ENCODE measurements around the gene CACNG4. TPM values are rescaled to one million over a fixed set of nuclear protein-coding genes. Genes with fewer than 3 reads are reported as not detected.
"Not testable (repeated sequence)": the region's sequence is repeated elsewhere in the genome, so short reads cannot be mapped to it uniquely, and the experiment has no call there.

Gene CACNG4
- total RNA-seq, 1 donor from 2014 or later: 0.34 TPM

GRCh38 chr17:67035131-67036083 is 70.9 kb downstream of the CACNG4 start:
- Mint-ChIP-seq H3K4me1 (no peaks in the 10 kb centered on the region), H3K36me3 (peaks cover 15% of the 10 kb centered on the region), H3K9me3 (peaks cover 4% of the 10 kb centered on the region), H3K4me3 (no peak overlapping the region), H3K27me3 (ENCODE audit: insufficient read depth, low read depth) (peaks cover 17% of the 10 kb centered on the region), H3K27ac (no peak overlapping the region)
- Histone ChIP-seq H2AFZ (replicated peaks) (no peak overlapping the region), H3K27me3 (no peaks in the 10 kb centered on the region), H3K4me1 (peaks cover 5% of the 10 kb centered on the region), H3F3A (ENCODE audit: low read depth) (no peaks in the 10 kb centered on the region), H3K9me3 (ENCODE audit: low read depth) (no peaks in the 10 kb centered on the region), H3K27ac (no peak overlapping the region), H3K4me2 (no peak overlapping the region), H3K9ac (no peak overlapping the region), H4K20me1 (ENCODE audit: low read depth) (no peaks in the 10 kb centered on the region), H3K4me3 (no peak overlapping the region), H3K36me3 (no peaks in the 10 kb centered on the region), H3K79me2 (ENCODE audit: low read depth) (no peaks in the 10 kb centered on the region)
- DNase-seq (ENCODE audit: low spot score): no peak
- TF ChIP-seq CTCF (IDR thresholded peaks at IDR 0.05) (no peak), EZH2phosphoT487 (IDR thresholded peaks at IDR 0.05) (no peak), EZH2 (IDR thresholded peaks at IDR 0.05) (no peak)

- no peak overlapping the region for H3K4me3 Mint-ChIP-seq
- peaks cover 7% of the 10 kb centered on the region for H3K36me3 Mint-ChIP-seq
- no peaks in the 10 kb centered on the region for H4K20me1 ChIP-seq (ENCODE audit: low read depth)
- no peaks in the 10 kb centered on the region for H3K79me2 ChIP-seq (ENCODE audit: low read depth)
- H3K9ac ChIP-seq: no peak overlapping the region
- H3K4me2 ChIP-seq: no peak overlapping the region
- peaks cover 4% of the 10 kb centered on the region for H3K9me3 Mint-ChIP-seq
- TF ChIP-seq EZH2 (IDR thresholded peaks at IDR 0.05): no peak
- no peak for DNase-seq (ENCODE audit: low spot score)
- no peak overlapping the region for H3K4me3 ChIP-seq
- H3K27me3 ChIP-seq: no peaks in the 10 kb centered on the region
- H3K27me3 Mint-ChIP-seq (ENCODE audit: insufficient read depth, low read depth): peaks cover 17% of the 10 kb centered on the region
- no peaks in the 10 kb centered on the region for H3K4me1 ChIP-seq
- no peaks in the 10 kb centered on the region for H3K9me3 ChIP-seq (ENCODE audit: low read depth)
- H3K27ac Mint-ChIP-seq: no peak overlapping the region
- peaks cover 5% of the 10 kb centered on the region for H3K4me1 Mint-ChIP-seq
- H2AFZ ChIP-seq (replicated peaks): no peak overlapping the region
- H3K36me3 ChIP-seq: no peaks in the 10 kb centered on the region
- H3K27ac ChIP-seq: no peak overlapping the region
- no peaks in the 10 kb centered on the region for H3F3A ChIP-seq (ENCODE audit: low read depth)
Measured at GRCh38 chr17:67038861-67039365, 74.4 kb downstream of the CACNG4 start.

- H3K27ac Mint-ChIP-seq: peak overlapping the region; percentile 50
- Histone ChIP-seq H3K27me3 (no peaks in the 10 kb centered on the region), H3K4me1 (no peaks in the 10 kb centered on the region), H3K36me3 (no peaks in the 10 kb centered on the region), H3K79me2 (ENCODE audit: low read depth) (no peaks in the 10 kb centered on the region), H3K9ac (no peak overlapping the region), H3K4me3 (no peak overlapping the region), H3F3A (ENCODE audit: low read depth) (no peaks in the 10 kb centered on the region), H4K20me1 (ENCODE audit: low read depth) (no peaks in the 10 kb centered on the region), H3K9me3 (ENCODE audit: low read depth) (no peaks in the 10 kb centered on the region), H3K27ac (no peak overlapping the region), H2AFZ (replicated peaks) (no peak overlapping the region), H3K4me2 (no peak overlapping the region)
- peaks cover 11% of the 10 kb centered on the region for H3K27me3 Mint-ChIP-seq (ENCODE audit: insufficient read depth, low read depth)
- no peak for DNase-seq (ENCODE audit: low spot score)
- TF ChIP-seq EZH2 (IDR thresholded peaks at IDR 0.05): no peak
- no peak for TF ChIP-seq EZH2phosphoT487 (IDR thresholded peaks at IDR 0.05)
- no peak for TF ChIP-seq CTCF (IDR thresholded peaks at IDR 0.05)
- peaks cover 5% of the 10 kb centered on the region for H3K4me1 Mint-ChIP-seq
- no peak overlapping the region for H3K4me3 Mint-ChIP-seq
- no peaks in the 10 kb centered on the region for H3K9me3 Mint-ChIP-seq
- H3K36me3 Mint-ChIP-seq: no peaks in the 10 kb centered on the region
Measured at GRCh38 chr17:67040652-67041051, 76.1 kb downstream of the CACNG4 start.

- H3K36me3 ChIP-seq; H3K9ac ChIP-seq; H3K4me1 Mint-ChIP-seq; H3K27me3 ChIP-seq; H3K27ac ChIP-seq; H3K36me3 Mint-ChIP-seq; H3K4me3 ChIP-seq; H3K9me3 ChIP-seq (ENCODE audit: low read depth); H3K27me3 Mint-ChIP-seq (ENCODE audit: insufficient read depth, low read depth); H3K4me1 ChIP-seq; H3K79me2 ChIP-seq (ENCODE audit: low read depth); DNase-seq (ENCODE audit: low spot score); H2AFZ ChIP-seq (replicated peaks); H3K4me2 ChIP-seq; H3K27ac Mint-ChIP-seq; H4K20me1 ChIP-seq (ENCODE audit: low read depth); H3K9me3 Mint-ChIP-seq; H3F3A ChIP-seq (ENCODE audit: low read depth); H3K4me3 Mint-ChIP-seq: not testable (repeated sequence)
Measured at GRCh38 chr17:67041119-67041518, 76.6 kb downstream of the CACNG4 start.
